ENCODE measurements around the gene CATSPERD. TPM values are rescaled to one million over a fixed set of nuclear protein-coding genes. Genes with fewer than 3 reads are reported as not detected.
A peak's percentile ranks its signal among the peaks of the same experiment; 100 is the strongest.
"Not testable (repeated sequence)": the region's sequence is repeated elsewhere in the genome, so short reads cannot be mapped to it uniquely, and the experiment has no call there.

Gene CATSPERD
- total RNA-seq, 1 donor from 2014 or later, result not detected

GRCh38 chr19:5697022-5697889 lies 23.2 kb upstream of the CATSPERD start:
- H3K27me3 Mint-ChIP-seq (ENCODE audit: unreplicated experiment), result no peaks in the 10 kb centered on the region
- TF ChIP-seq CTCF (IDR thresholded peaks at IDR 0.05; ENCODE audit: partially characterized antibody, unreplicated experiment), result no peak
- H3K9me3 Mint-ChIP-seq (ENCODE audit: unreplicated experiment), result peaks cover 7% of the 10 kb centered on the region
- peak overlapping the region; percentile 79 for H3K27ac Mint-ChIP-seq (ENCODE audit: unreplicated experiment)
- no peaks in the 10 kb centered on the region for H3K4me1 Mint-ChIP-seq (ENCODE audit: low read depth, unreplicated experiment)
- H3K36me3 Mint-ChIP-seq (ENCODE audit: unreplicated experiment), result no peaks in the 10 kb centered on the region
- H3K4me3 Mint-ChIP-seq (ENCODE audit: unreplicated experiment), result no peak overlapping the region
- DNase-seq, result peak; percentile 42

GRCh38 chr19:5697890-5698634 lies 22.4 kb upstream of the CATSPERD start:
- peaks cover 5% of the 10 kb centered on the region for H3K9me3 Mint-ChIP-seq (ENCODE audit: unreplicated experiment)
- no peak overlapping the region for H3K4me3 Mint-ChIP-seq (ENCODE audit: unreplicated experiment)
- H3K27me3 Mint-ChIP-seq (ENCODE audit: unreplicated experiment), result no peaks in the 10 kb centered on the region
- peaks cover under 1% of the 10 kb centered on the region for H3K4me1 Mint-ChIP-seq (ENCODE audit: low read depth, unreplicated experiment)
- peak; percentile 79 for DNase-seq
- no peak for TF ChIP-seq CTCF (IDR thresholded peaks at IDR 0.05; ENCODE audit: partially characterized antibody, unreplicated experiment)
- peak overlapping the region; percentile 86 for H3K27ac Mint-ChIP-seq (ENCODE audit: unreplicated experiment)
- H3K36me3 Mint-ChIP-seq (ENCODE audit: unreplicated experiment), result no peaks in the 10 kb centered on the region

GRCh38 chr19:5698635-5699422 lies 21.6 kb upstream of the CATSPERD start:
- no peaks in the 10 kb centered on the region for H3K36me3 Mint-ChIP-seq (ENCODE audit: unreplicated experiment)
- H3K4me3 Mint-ChIP-seq (ENCODE audit: unreplicated experiment), result no peak overlapping the region
- H3K27ac Mint-ChIP-seq (ENCODE audit: unreplicated experiment), result peak overlapping the region; percentile 72
- DNase-seq, result no peak
- no peak for TF ChIP-seq CTCF (IDR thresholded peaks at IDR 0.05; ENCODE audit: partially characterized antibody, unreplicated experiment)
- H3K4me1 Mint-ChIP-seq (ENCODE audit: low read depth, unreplicated experiment), result peaks cover 4% of the 10 kb centered on the region
- peaks cover 9% of the 10 kb centered on the region for H3K9me3 Mint-ChIP-seq (ENCODE audit: unreplicated experiment)
- H3K27me3 Mint-ChIP-seq (ENCODE audit: unreplicated experiment), result peaks cover 2% of the 10 kb centered on the region

GRCh38 chr19:5700455-5701092 lies 19.9 kb upstream of the CATSPERD start:
- Mint-ChIP-seq H3K9me3 (ENCODE audit: unreplicated experiment) (peaks cover 9% of the 10 kb centered on the region), H3K4me1 (ENCODE audit: low read depth, unreplicated experiment) (peaks cover 4% of the 10 kb centered on the region), H3K4me3 (ENCODE audit: unreplicated experiment) (no peak overlapping the region), H3K36me3 (ENCODE audit: unreplicated experiment) (no peaks in the 10 kb centered on the region), H3K27me3 (ENCODE audit: unreplicated experiment) (peaks cover 2% of the 10 kb centered on the region), H3K27ac (ENCODE audit: unreplicated experiment) (no peak overlapping the region)
- no peak for TF ChIP-seq CTCF (IDR thresholded peaks at IDR 0.05; ENCODE audit: partially characterized antibody, unreplicated experiment)
- DNase-seq, result no peak

GRCh38 chr19:5702053-5702410 lies 18.4 kb upstream of the CATSPERD start:
- H3K27me3 Mint-ChIP-seq (ENCODE audit: unreplicated experiment); H3K36me3 Mint-ChIP-seq (ENCODE audit: unreplicated experiment); H3K4me3 Mint-ChIP-seq (ENCODE audit: unreplicated experiment); H3K27ac Mint-ChIP-seq (ENCODE audit: unreplicated experiment); H3K4me1 Mint-ChIP-seq (ENCODE audit: low read depth, unreplicated experiment); DNase-seq: not testable (repeated sequence)
- H3K9me3 Mint-ChIP-seq (ENCODE audit: unreplicated experiment), result peaks cover 11% of the 10 kb centered on the region
